NOMO-1 (cell line): ENCODE measurements around the gene SLC10A1.
"Not testable (repeated sequence)": the region's sequence is repeated elsewhere in the genome, so short reads cannot be mapped to it uniquely, and the experiment has no call there.

ENCODE experiments used
- DNase-seq, 2 experiments: peaks; one replicate each; lab custom pipeline; 2025; ENCODE audit not compliant: unreplicated experiment in 2 of 2; lab: John Stamatoyannopoulos, UW

The SLC10A1 gene

DNA sequence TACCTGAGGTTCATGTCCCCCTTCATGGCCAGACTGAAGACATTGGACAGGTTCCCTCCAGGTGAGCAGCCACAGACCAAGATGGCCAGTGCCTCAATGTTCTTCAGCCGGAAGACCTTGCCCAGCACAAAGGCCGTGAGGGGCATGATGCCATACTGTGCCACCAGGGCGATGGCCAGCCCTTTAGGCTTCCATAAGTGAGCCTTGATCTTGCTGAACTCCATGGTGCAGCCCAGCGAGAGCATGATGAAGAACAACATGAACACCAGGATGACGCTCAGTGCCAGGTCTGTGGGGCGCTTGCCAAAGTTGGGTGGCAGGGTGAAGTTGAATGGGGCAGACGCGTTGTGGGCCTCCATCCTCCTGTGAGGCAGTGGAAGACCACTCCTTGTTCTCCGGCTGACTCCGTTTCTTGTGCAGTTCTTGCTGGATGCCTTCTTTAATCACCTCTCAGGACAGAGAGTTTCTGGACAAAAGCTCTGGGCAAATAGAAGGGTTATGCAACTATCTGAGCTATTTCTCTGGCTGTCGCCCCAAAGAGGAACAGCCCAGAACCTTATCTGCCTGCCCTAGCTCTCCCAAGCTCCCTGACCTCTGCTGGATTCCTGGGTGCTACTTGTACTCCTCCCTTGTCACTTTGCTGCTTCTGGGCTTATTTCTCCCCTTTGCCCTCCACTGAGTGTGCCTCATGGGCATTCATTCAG, at the start of gene SLC10A1:
SLC10A1 (minus strand) TSS at position 445 of the 704 bp plus-strand sequence; CDS start at position 359, 86 bp downstream.
- no peak for DNase-seq

GRCh38 chr14:69845787-69846186, 48.7 kb upstream of the SLC10A1 start:
- DNase-seq = no peak

GRCh38 chr14:69845050-69845581, 48.1 kb upstream of the SLC10A1 start:
- no peak for DNase-seq

GRCh38 chr14:69844171-69844570, 47.1 kb upstream of the SLC10A1 start:
- DNase-seq = no peak

GRCh38 chr14:69842686-69843420, 45.8 kb upstream of the SLC10A1 start:
- DNase-seq = no peak

- no peak for DNase-seq
Measured at GRCh38 chr14:69841656-69842055, 44.6 kb upstream of the SLC10A1 start.

GRCh38 chr14:69839661-69840060, 42.6 kb upstream of the SLC10A1 start:
- DNase-seq = no peak

DNA sequence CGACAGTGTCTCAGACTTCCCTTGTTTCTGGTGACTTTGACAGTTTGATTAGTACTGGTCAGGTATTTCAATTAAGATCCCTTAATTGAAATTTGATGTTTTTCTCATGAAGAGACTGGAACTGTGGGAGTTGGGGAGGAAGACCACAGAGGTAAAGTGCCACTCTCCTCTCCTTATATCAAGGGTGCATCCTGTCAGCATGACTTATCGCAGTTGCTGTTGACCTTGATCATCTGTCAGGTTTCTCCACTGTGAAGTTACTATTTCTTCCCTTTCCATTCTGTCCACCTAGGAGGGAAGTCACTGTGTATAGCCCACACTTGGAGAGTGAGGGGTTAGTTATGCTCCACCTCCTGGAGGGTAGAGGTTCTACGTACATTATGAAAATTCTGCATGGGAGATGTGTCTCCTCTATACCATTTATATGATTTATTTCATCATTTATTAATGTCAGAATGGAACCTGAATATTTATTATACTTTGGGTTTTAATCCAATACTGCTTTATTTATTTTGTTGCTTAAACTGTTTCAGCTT, 41.9 kb upstream of the SLC10A1 start:
- DNase-seq = no peak

DNA sequence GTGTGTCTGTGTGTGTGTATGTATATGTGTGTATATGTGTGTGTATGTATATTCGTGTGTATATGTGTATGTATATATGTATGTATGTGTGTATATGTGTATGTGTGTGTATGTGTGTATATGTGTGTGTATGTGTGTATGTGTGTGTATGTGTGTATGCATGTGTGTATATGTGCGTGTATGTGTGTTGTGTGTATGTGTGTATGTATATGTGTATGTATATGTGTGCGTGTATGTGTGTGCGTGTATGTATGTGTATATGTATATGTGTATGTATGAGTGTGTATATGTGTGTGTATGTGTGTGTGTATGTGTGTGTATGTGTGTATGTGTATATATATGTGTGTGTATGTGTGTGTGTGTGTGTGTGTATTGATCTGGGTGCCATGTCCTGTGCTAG, 31.8 kb upstream of the SLC10A1 start:
- no peak for DNase-seq

DNA sequence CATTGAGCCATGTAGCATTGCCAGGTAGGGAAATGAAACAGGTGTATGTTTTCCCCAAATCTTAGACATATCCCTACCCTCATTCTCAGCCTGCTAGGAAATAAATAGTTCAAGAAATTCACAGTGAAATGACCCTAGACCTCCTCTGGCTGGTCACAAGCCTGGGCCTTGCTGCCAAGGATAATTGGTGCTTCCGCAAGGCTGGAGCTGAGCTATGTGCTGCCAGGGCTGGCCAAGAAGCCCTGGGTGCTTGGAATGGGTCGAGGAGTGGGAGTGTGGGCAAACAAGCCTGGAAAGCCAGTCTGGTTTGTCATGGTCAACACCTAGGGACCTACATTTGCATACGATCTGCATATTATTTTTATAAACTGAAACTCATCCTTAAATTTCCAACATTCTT, 31.3 kb upstream of the SLC10A1 start:
- DNase-seq = no peak

- no peak for DNase-seq
Measured at GRCh38 chr14:69827560-69827959, 30.5 kb upstream of the SLC10A1 start.

- DNase-seq = no peak
Measured at GRCh38 chr14:69822456-69822855, 25.4 kb upstream of the SLC10A1 start.

GRCh38 chr14:69820991-69821390, 23.9 kb upstream of the SLC10A1 start:
- no peak for DNase-seq

DNA sequence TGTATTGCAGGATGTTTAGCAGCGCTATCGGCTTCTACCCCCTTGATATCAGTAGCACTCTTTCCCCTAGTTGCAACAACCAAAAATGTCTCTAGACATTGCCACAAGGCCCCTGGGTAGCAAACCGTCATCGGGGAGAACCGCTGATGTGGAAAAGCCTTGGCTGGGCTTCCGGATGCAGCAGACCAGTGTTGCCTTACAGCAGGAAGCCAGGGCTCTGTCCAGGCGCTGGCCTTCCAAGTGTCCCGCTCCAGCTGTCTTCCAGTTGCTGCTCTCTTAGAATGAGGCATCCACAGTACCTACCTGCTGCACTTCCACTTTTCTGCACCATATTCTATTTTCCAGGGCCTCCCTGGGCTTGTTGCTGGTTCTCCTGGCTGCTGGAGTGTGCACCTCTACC, 22.6 kb upstream of the SLC10A1 start:
- DNase-seq = no peak

GRCh38 chr14:69818758-69819191, 21.7 kb upstream of the SLC10A1 start:
- peak; percentile 18 to 36 for DNase-seq

- no peak for DNase-seq
Measured at GRCh38 chr14:69816216-69816615, 19.2 kb upstream of the SLC10A1 start.

GRCh38 chr14:69815556-69815955, 18.5 kb upstream of the SLC10A1 start:
- no peak for DNase-seq

- DNase-seq = no peak
Measured at GRCh38 chr14:69814397-69814796, 17.4 kb upstream of the SLC10A1 start.

GRCh38 chr14:69813346-69813745, 16.3 kb upstream of the SLC10A1 start:
- DNase-seq = not testable (repeated sequence)

GRCh38 chr14:69812711-69813110, 15.7 kb upstream of the SLC10A1 start:
- no peak for DNase-seq

GRCh38 chr14:69811868-69812252, 14.8 kb upstream of the SLC10A1 start:
- no peak for DNase-seq
